Right atrium auricular region (tissue), 2 donors: ENCODE measurements around the gene SLC12A5. TPM values are rescaled to one million over a fixed set of nuclear protein-coding genes. Genes with fewer than 3 reads are reported as not detected.

ENCODE experiments used
- DNase-seq: peaks from one replicate; pipeline ENCODE4 v3.0.0-alpha.2; 2019; ENCODE audit warnings: low spot score
- H3K27ac ChIP-seq, 2 donors: fragments of 200-600 bp; sonication (generic); 1 replicate in 1 of 2; 2 replicates in 1 of 2; pipeline ENCODE4 v1.5.1; 2016 to 2019
- H3K27me3 ChIP-seq, 2 donors: fragments of 200-600 bp; sonication (generic); one replicate each; pipeline versions ENCODE4 v1.5.1 to v1.6.0; 2017 to 2019
- H3K36me3 ChIP-seq: fragments of 200-600 bp; sonication (generic); one replicate; pipeline ENCODE4 v1.5.1; 2016
- H3K4me1 ChIP-seq, 2 donors: fragments of 200-600 bp; sonication (generic); one replicate each; pipeline versions ENCODE4 v1.5.1 to v1.6.0; 2017 to 2019
- H3K4me3 ChIP-seq, 2 donors: fragments of 200-600 bp; sonication (generic); 1 replicate in 1 of 2; 2 replicates in 1 of 2; pipeline ENCODE4 v1.5.1; 2017 to 2019; ENCODE audit warnings: mild to moderate bottlenecking in 1 of 2, moderate library complexity in 1 of 2
- H3K9me3 ChIP-seq, 2 donors: fragments of 200-600 bp; sonication (generic); one replicate each; pipeline ENCODE4 v1.5.1; 2019
- CTCF ChIP-seq, 2 donors: fragments of 200-600 bp; sonication (generic); IDR thresholded peaks; one replicate each; pipeline ENCODE4 v1.5.1; 2019; ENCODE audit warnings: antibody characterized with exemption in 2 of 2
- total RNA-seq, 2 donors: library from RNA; depleted of rRNA; stranded (reverse); fragments of >200 nt; gene quantifications; one replicate each; pipeline ENCODE4 v1.1.0, GENCODE V29; 2016

Gene SLC12A5
- total RNA-seq, 2 donors from 2014 or later = not detected

- Histone ChIP-seq H3K27ac (no peak overlapping the region), H3K36me3 (peaks cover 80% of the 10 kb centered on the region), H3K27me3 (no peaks in the 10 kb centered on the region), H3K9me3 (no peaks in the 10 kb centered on the region), H3K4me3 (no peak overlapping the region), H3K4me1 (peaks cover 3 to 29% of the 10 kb centered on the region in 2 donors)
- no peak for DNase-seq
- TF ChIP-seq CTCF (IDR thresholded peaks at IDR 0.05) = no peak
These were observed 34.1 kb downstream of the SLC12A5 start for GRCh38 chr20:46063151-46063550.

DNA sequence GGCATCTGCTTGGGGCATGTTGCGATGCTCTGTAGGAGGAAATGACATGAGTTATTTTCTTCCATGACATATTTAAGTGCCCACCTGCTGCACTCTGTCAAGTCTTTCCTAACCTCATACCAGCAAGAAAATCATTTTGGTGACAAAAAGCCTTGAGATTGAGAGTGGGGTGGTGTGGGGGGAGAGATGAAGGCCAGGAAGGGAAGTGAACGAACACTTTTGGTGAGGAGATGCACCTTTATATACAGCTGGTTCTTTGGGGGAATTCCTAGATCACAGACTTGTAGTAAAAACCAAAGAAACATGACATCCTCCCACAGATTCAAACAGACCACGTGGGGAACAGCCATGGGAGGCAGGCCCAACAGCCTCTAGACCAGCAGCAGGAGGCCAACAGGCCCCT lies 34.6 kb downstream of the SLC12A5 start:
- H3K27me3 ChIP-seq = no peaks in the 10 kb centered on the region
- no peak overlapping the region for H3K27ac ChIP-seq
- DNase-seq = no peak
- H3K4me1 ChIP-seq = peaks cover 2 to 24% of the 10 kb centered on the region in 2 donors
- H3K9me3 ChIP-seq = no peaks in the 10 kb centered on the region
- no peak overlapping the region for H3K4me3 ChIP-seq
- no peak for TF ChIP-seq CTCF (IDR thresholded peaks at IDR 0.05)
- peaks cover 85% of the 10 kb centered on the region for H3K36me3 ChIP-seq

DNA sequence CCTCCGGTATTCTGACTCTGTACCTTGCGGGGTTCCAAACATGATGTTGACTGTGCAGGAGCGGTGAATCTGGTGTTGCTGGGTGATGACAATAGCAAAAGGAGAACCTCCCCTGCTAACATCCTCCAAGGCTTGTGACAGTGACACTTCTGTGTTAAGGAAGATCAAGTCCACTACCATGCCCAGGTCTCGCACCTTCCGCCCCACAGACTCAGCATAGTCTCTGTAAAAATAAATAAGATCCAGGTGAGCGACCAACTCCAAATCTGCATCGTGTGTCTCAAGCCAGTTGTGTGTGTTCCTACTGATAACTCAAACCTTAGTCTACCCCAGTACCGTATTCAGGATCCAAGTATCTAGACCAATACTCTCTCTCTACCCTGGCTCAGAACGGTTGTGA lies 36.0 kb downstream of the SLC12A5 start:
- Histone ChIP-seq H3K27ac (no peak overlapping the region), H3K36me3 (peaks cover 97% of the 10 kb centered on the region), H3K27me3 (no peaks in the 10 kb centered on the region), H3K4me3 (no peak overlapping the region), H3K4me1 (peaks cover 0 to 17% of the 10 kb centered on the region in 2 donors), H3K9me3 (no peaks in the 10 kb centered on the region)
- no peak for DNase-seq
- no peak for TF ChIP-seq CTCF (IDR thresholded peaks at IDR 0.05)

DNA sequence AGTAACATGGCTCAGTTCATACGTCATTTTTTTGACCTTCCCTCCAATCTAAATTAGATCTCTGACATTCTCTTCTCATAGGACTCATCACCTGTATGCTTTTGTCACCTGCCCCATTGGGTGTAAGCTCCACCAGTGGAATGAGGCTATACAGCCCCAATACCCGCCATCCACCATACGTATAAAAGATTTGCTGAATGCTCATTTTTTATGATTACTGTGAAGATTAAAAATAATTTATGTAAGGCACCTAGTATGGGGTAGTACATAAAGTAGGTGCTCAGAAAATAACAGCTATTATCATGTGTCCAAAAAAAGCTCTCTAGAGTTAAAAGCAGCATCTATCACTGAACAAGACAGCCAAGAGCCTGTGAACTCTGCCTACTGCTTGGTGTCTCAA lies 36.7 kb downstream of the SLC12A5 start:
- peaks cover 0 to 11% of the 10 kb centered on the region in 2 donors for H3K4me1 ChIP-seq
- H3K4me3 ChIP-seq = no peak overlapping the region
- no peak for DNase-seq
- peaks cover 93% of the 10 kb centered on the region for H3K36me3 ChIP-seq
- no peak overlapping the region for H3K27ac ChIP-seq
- TF ChIP-seq CTCF (IDR thresholded peaks at IDR 0.05) = no peak
- H3K9me3 ChIP-seq = no peaks in the 10 kb centered on the region
- H3K27me3 ChIP-seq = no peaks in the 10 kb centered on the region

DNA sequence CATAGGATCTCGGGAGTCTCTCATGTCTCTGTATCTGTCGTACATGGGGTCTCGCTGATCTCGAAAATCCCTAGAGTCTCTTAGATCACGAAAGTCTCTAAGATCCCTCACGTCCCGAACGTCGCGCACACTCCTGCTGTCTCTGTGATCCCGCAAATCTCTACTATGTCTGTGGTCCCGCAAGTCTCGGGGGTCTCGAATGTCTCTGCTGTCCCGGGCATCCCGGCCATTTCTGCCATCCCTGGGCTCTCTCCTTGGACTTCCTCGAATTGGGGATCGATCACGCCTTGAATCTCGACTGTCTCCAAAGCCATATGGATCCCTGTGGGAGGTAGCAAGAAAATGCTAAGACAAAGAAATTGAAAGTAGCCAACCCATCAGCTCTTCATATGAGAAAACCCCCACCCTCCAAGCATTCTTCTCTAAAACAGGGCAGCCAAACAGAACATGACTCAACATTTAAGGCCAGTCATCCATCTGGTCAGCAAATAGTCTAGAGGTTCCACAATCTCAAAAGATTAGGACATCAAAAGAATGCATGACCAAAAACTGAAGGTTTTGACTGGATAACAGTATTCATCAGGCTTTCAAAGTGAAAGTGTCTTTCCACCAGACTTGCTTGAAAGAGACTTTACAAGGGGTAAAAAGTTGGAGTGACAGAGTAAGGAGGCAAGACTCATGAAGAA lies 41.3 kb downstream of the SLC12A5 start:
- H3K36me3 ChIP-seq = peaks cover 59% of the 10 kb centered on the region
- no peak for DNase-seq

More for the DNA sequence above, 41.3 kb downstream of the SLC12A5 start:
- no peaks in the 10 kb centered on the region for H3K9me3 ChIP-seq
- no peak overlapping the region for H3K4me3 ChIP-seq
- H3K27ac ChIP-seq = no peak overlapping the region
- TF ChIP-seq CTCF (IDR thresholded peaks at IDR 0.05) = no peak
- H3K4me1 ChIP-seq = peaks cover 0 to 8% of the 10 kb centered on the region in 2 donors
- H3K27me3 ChIP-seq = no peaks in the 10 kb centered on the region
